HG03575 (cell line): Measurements from ENCODE around the gene ATP2C2.

Source experiments
- ATAC-seq: cut with Tn5 transposase; IDR thresholded peaks from one replicate; pipeline ENCODE4 v1.9.1; 2021; ENCODE audit not compliant: unreplicated experiment, insufficient number of reproducible peaks, low FRiP score; ENCODE audit errors: extremely low read depth

ATP2C2 gene

GRCh38 chr16:84481051-84481735 is 112.9 kb downstream of the ATP2C2 start:
- no peak for ATAC-seq

GRCh38 chr16:84482001-84482891 is 113.9 kb downstream of the ATP2C2 start:
- no peak for ATAC-seq

- no peak for ATAC-seq
These were observed 114.9 kb downstream of the ATP2C2 start for GRCh38 chr16:84482951-84483881.

DNA sequence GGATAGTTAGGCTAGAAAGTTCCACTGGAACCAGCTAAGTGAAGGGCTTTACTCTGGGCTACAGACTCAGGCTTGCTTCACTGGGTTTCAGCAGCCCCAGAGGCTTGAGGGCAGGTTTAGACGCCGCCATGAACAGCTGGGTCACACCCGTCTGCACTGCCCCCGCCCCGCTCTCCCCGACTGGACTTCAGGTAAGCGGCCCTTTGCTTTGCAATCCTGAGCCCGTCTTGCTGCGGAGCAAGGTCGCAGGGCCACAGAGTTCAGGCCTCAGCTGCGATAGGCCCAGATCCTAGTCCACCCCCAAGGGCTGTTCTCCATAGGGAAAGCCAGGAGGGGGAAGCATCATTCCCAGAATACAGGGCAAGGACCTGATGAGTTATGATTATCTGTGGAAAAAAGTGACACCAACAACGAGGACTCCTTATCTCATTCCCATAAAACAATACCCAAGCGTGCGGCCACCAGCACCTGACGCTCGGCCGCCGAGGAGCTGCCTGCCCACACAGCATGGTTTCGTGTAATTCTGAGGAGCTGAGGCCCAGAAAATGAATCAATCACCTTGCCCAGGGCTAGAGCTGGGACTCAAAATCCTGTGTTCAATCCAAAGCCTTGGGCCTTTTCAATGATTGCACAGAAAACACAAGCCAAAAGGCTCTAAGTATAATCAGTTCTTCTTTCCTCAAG is 115.7 kb downstream of the ATP2C2 start:
- ATAC-seq, result no peak

DNA sequence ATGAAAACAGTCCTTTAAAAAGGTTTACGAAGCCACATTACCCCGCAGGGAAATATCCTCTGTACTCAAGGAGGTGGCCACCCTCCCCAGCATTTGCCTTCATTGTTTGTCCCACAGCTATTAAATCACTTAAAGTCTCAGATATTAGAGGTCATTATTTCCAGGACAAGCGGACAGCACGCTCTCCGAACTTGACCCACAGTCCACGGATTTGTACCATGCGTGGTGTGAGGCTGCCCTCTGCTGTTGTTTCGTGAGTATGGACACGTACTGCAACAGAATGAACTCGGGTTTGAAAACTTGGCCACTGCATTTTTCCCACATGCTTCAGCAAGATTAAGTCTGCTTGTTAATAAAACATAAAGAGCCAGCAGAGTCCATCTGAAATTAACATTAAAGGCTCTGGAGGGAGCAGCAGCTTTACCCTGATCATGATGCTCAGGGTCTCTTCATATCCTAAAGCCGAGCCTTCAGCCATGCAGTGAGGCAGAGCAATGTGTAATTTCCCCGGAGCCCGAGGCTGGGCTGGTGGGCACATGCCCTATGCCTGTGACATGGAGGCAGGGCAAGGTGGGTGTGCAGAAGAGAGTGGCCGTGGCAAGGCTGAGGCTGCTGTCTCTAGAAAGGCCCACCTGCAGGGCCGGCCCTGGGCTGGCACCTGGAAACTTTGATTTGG is 116.4 kb downstream of the ATP2C2 start:
- ATAC-seq, result no peak

DNA sequence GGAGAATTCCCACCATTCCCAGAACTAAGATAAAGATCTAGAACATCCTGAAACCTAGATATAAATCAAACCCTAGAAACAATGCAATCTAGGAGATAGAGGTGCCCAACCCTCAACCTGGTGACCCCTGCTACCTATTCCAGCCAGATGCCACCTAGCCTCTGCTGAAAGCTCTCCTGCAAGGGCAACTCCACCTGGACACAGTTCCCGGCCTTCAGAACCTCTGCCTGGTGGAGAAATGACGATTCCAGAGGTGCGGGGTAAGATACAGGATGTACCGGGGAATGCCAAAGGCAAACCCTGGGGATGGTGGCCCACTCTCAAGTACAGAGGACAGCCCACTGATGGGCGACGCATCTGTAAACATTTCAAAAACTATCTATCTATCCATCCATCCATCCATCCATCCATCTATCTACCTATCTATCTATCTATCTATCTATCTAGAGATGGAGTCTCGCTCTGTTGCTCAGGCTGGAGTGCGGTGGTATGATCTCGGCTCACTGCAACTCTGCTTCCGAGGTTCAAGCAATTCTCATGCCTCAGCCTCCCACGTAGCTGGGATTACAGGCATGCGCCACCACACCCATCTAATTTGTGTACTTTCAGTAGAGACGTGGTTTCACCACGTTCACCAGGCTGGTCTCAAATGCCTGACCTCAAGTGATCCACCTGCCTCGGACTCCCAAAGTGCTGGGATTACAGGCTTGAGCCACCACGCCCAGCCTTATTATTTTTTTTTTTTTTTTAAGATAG is 117.1 kb downstream of the ATP2C2 start:
- ATAC-seq, result no peak

DNA sequence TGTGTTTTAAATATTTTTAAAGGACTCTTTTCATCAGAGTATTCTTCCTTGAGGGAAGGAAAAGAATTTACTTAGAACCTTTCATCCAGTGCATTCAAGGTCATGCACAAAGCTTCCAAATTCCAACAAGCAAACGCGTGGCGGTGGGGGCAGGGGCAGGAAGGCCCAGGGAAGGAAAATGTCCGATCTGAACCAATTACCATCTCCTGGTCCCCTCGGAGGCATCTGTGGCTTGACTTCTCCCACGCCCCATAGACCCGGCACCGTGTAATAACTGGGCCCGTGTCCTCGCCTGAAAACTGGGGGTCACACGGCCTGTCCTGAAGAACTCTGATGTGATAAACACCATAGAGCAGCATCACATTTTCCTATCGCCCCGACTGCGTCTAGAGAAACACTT is 117.8 kb downstream of the ATP2C2 start:
- ATAC-seq, result no peak

DNA sequence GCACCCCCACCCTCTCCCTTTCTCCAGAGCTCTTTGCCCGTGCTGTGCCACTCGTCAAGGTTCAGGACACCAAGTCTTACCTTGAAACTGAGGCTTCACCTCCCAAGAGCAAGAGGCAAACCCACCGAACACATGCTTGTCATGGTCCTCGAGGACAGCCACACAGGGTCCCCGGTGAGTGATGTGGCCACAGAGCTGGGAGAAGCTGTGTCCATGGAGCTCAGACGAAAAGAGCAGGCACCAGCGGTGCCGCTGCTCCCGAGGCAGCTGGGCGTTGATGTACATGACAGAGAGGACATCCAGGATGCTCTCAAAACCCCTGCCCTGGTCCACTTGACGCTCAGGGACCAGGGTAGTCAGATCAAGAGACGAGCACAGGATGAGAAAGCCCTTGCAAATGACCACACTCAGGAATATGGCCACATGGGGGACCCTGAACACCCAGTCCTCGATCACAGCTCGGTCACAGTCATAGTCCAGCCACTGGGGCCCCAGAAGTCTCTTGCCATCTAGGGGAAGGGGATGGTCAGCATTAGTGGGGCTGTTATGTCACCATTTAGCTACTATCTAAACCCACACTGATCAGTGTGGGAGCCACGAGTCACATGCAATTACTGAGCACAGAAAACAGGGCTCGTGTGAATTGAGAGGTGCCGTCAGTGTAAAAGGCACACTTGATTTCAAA is 118.4 kb downstream of the ATP2C2 start:
- ATAC-seq, result no peak

GRCh38 chr16:84487358-84487757 is 119.0 kb downstream of the ATP2C2 start:
- no peak for ATAC-seq

DNA sequence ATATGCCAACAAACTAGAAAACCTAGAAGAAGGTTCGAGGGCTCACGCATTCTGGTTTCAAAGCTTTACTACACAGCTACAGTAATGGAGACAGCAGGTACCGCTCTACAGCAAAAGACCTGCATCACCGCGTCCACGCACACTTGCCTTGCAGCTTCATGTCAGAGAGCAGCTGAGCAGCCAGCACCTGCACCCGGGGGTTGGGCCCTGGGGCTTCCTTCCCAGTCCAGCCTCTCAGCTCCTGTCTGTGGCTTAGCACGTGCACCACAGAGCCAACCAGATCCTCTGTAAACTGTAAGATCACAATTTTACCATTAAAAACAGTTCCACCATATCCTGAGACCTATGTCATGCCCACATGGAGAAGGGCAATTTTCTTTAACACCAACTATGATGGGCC is 120.8 kb downstream of the ATP2C2 start:
- no peak for ATAC-seq

DNA sequence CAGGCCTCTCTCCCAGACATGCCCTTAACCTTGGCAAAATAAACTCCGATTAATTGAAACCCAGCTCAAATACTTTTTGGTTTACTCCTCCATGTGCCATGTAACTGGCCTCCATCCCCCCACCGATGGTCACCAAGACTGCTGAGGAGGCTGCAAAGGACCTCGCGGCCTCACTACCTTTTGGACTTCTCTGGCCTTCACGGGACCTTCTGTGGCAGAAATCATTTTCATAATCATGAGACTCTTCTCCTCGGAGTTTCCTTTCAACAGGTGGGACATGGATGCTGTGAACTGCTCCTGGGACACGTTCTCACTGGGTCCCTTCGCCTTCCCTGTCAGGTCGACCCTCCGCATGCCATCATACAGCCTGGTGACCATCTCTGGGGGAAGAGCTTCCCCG is 127.2 kb downstream of the ATP2C2 start:
- no peak for ATAC-seq

- no peak for ATAC-seq
These were observed 128.7 kb downstream of the ATP2C2 start for GRCh38 chr16:84496991-84497390.

GRCh38 chr16:84497418-84498222 is 129.3 kb downstream of the ATP2C2 start:
- no peak for ATAC-seq

GRCh38 chr16:84498223-84498610 is 129.9 kb downstream of the ATP2C2 start:
- no peak for ATAC-seq

GRCh38 chr16:84498859-84499620 is 130.7 kb downstream of the ATP2C2 start:
- ATAC-seq, result no peak

GRCh38 chr16:84499638-84500037 is 131.3 kb downstream of the ATP2C2 start:
- ATAC-seq, result no peak
